Keratinocyte (primary cell): Measurements from ENCODE around the gene TSPOAP1. TPM values are rescaled to one million over a fixed set of nuclear protein-coding genes. Genes with fewer than 3 reads are reported as not detected.
A peak's percentile ranks its signal among the peaks of the same experiment; 100 is the strongest.

ENCODE experiments used
- DNase-seq: peaks from one replicate; pipeline ENCODE4 v3.0.0-alpha.2; 2011; ENCODE audit warnings: low read depth, missing footprints, low spot score
- FAIRE-seq: peaks from 2 replicates; lab custom pipeline; 2011; peaks lifted over from hg19 to GRCh38; lab: Jason Lieb, UNC
- H2AFZ ChIP-seq: 2 replicates; pipeline ENCODE4 v1.6.0; 2012; ENCODE audit warnings: low read length, control low read depth, inconsistent platforms; ENCODE audit not compliant: control insufficient read depth
- H3K27ac ChIP-seq: 2 replicates; pipeline ENCODE4 v1.5.1; 2011; ENCODE audit warnings: low read length; ENCODE audit not compliant: control insufficient read depth, insufficient read depth
- H3K27me3 ChIP-seq: 3 replicates; pipeline ENCODE4 v1.6.0; 2011; ENCODE audit warnings: low read length; ENCODE audit not compliant: control insufficient read depth, insufficient read depth; ENCODE audit errors: extremely low read depth
- H3K36me3 ChIP-seq, 2 experiments: 2 replicates in 1 of 2; 3 replicates in 1 of 2; pipeline ENCODE4 v1.5.1; 2011; ENCODE audit warnings: low read length in 2 of 2, mild to moderate bottlenecking in 1 of 2; ENCODE audit not compliant: control insufficient read depth in 2 of 2, insufficient read depth in 2 of 2; ENCODE audit errors: extremely low read depth in 1 of 2
- H3K4me1 ChIP-seq: 3 replicates; pipeline ENCODE4 v1.5.1; 2011; ENCODE audit warnings: low read length; ENCODE audit not compliant: control insufficient read depth, insufficient read depth; ENCODE audit errors: extremely low read depth
- H3K4me2 ChIP-seq: 3 replicates; pipeline ENCODE4 v1.6.0; 2011; ENCODE audit warnings: low read depth, low read length; ENCODE audit not compliant: control insufficient read depth, insufficient read depth; ENCODE audit errors: extremely low read depth
- H3K4me3 ChIP-seq, 3 experiments: fragments of 200-600 bp in 1 of 3; sonication (generic) in 1 of 3; 2 replicates in 2 of 3; 3 replicates in 1 of 3; pipeline ENCODE4 v1.5.1; 2011 to 2016; ENCODE audit warnings: low read length in 3 of 3, mild to moderate bottlenecking in 3 of 3, control low read depth in 2 of 3, inconsistent platforms in 1 of 3, low read depth in 1 of 3, mixed read lengths in 1 of 3, mixed run types in 1 of 3, moderate library complexity in 1 of 3; ENCODE audit not compliant: control insufficient read depth in 2 of 3, insufficient read depth in 2 of 3; ENCODE audit errors: extremely low read depth in 1 of 3
- H3K79me2 ChIP-seq: 2 replicates; pipeline ENCODE4 v1.6.0; 2012; ENCODE audit warnings: low read length; ENCODE audit not compliant: control insufficient read depth, insufficient read depth
- H3K9ac ChIP-seq: 3 replicates; pipeline ENCODE4 v1.6.0; 2011; ENCODE audit warnings: low read length; ENCODE audit not compliant: control insufficient read depth, insufficient read depth; ENCODE audit errors: extremely low read depth
- H3K9me1 ChIP-seq: 3 replicates; pipeline ENCODE4 v1.6.0; 2011; ENCODE audit warnings: low read length; ENCODE audit not compliant: control insufficient read depth, insufficient read depth; ENCODE audit errors: extremely low read depth
- H3K9me3 ChIP-seq: 2 replicates; pipeline ENCODE4 v1.5.1; 2012; ENCODE audit warnings: low read depth, low read length; ENCODE audit not compliant: control insufficient read depth
- H4K20me1 ChIP-seq: 3 replicates; pipeline ENCODE4 v1.6.0; 2011; ENCODE audit warnings: low read length; ENCODE audit not compliant: control insufficient read depth, insufficient read depth; ENCODE audit errors: extremely low read depth
- EZH2 ChIP-seq: IDR thresholded peaks from one replicate; pipeline ENCODE4 v1.6.1; 2012; ENCODE audit warnings: inconsistent platforms, mild to moderate bottlenecking, low read length, moderate library complexity
- dilution Hi-C: fragments of 300-500 bp; cut with MboI; formaldehyde crosslinking; loops from one replicate; pipeline ENCODE4 v1.7.0; 2020; ENCODE audit warnings: low sequenced_read_pairs; ENCODE audit not compliant: extremely low pct_ligation_motif_present
- polyA plus RNA-seq, 5 experiments: library from polyadenylated mRNA; depleted of rRNA in 3 of 5; stranded (reverse) in 3 of 5; stranded (forward) in 1 of 5; unstranded in 1 of 5; fragments of >200 nt; gene quantifications; 1 replicate in 1 of 5; 2 replicates in 3 of 5; 3 replicates in 1 of 5; pipeline versions ENCODE4 v1.2.1 to v1.2.3, GENCODE V29; 2011 to 2012; ENCODE audit warnings: missing spikeins in 2 of 5, low read depth in 1 of 5, low replicate concordance in 1 of 5
- TF ChIP-seq, protein P1 (sequence below), 3 experiments: IDR thresholded peaks in 1 of 3; conservative IDR thresholded peaks in 1 of 3; optimal IDR thresholded peaks in 1 of 3; 2 replicates in 2 of 3; 3 replicates in 1 of 3; pipeline versions ENCODE3 to v1.5.1; 2011; ENCODE audit warnings: low read length in 3 of 3, mild to moderate bottlenecking in 3 of 3, moderate library complexity in 2 of 3, control low read depth in 1 of 3, inconsistent platforms in 1 of 3; ENCODE audit not compliant: insufficient read depth in 2 of 3; ENCODE audit errors: extremely low read depth in 1 of 3

Gene TSPOAP1
- polyA plus RNA-seq, 1 donor (not counting 4 experiments of a cell fraction or from before 2014, with no cell fraction given) = 0.04 TPM

DNA sequence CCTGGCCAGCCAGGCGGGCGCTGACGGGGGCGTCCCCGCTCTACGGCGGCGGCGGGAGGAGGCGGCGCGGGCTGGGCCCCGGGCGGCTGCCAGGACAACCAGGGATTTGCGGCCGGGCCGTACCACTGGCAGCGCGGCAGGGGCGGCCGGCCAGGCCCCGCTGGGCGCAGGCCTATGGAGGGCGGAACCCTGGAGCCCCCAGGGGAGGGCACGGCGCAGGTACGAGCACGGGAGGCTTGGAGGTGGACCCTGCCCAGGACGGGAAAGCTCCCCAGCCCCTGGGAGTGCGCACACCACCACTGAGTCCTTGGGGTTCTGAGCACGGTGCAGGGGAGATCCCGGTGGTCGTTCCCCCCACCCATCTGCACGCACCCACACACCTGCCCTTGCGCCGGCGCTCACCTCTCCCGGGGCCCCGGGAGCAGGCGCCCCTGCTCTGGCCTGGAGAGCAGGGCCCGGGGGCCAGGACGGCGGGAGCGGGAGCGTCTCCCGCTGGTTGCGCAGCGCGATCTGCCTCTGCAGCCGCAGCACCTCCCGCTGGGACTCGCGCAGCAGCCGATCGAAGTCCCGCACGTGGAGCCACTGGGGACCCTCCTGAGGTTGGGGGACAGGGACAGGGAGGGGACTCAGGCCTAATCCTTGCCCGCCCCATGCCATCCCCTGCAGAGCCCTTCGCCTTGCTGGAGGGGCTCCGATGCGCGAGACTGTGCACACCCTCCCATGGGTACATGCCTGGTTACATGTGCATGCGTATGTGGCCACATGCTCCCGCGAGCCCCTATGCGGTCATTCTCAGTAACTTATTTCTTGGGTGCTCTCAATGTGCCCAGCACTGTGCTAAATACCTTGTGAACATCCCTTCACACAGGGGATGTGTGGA lies 3.9 kb downstream of the TSPOAP1 start:
- peak overlapping the region; percentile 79 for H2AFZ ChIP-seq
- peaks cover 3% of the 10 kb centered on the region for H3K4me1 ChIP-seq
- peak overlapping the region; percentile 80 for H3K4me2 ChIP-seq
- H3K9me1 ChIP-seq = no peaks in the 10 kb centered on the region
- no peaks in the 10 kb centered on the region for H3K36me3 ChIP-seq
- no peak overlapping the region for H3K27ac ChIP-seq
- H3K9ac ChIP-seq = peak overlapping the region; percentile 22
- no peak for DNase-seq
- H3K79me2 ChIP-seq = no peaks in the 10 kb centered on the region
- dilution Hi-C loops = no loop called here
- H3K27me3 ChIP-seq = peaks cover 61% of the 10 kb centered on the region
- TF ChIP-seq, protein P1, sequence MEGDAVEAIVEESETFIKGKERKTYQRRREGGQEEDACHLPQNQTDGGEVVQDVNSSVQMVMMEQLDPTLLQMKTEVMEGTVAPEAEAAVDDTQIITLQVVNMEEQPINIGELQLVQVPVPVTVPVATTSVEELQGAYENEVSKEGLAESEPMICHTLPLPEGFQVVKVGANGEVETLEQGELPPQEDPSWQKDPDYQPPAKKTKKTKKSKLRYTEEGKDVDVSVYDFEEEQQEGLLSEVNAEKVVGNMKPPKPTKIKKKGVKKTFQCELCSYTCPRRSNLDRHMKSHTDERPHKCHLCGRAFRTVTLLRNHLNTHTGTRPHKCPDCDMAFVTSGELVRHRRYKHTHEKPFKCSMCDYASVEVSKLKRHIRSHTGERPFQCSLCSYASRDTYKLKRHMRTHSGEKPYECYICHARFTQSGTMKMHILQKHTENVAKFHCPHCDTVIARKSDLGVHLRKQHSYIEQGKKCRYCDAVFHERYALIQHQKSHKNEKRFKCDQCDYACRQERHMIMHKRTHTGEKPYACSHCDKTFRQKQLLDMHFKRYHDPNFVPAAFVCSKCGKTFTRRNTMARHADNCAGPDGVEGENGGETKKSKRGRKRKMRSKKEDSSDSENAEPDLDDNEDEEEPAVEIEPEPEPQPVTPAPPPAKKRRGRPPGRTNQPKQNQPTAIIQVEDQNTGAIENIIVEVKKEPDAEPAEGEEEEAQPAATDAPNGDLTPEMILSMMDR (optimal IDR thresholded peaks at IDR 0.05 in 1 of 3, IDR thresholded peaks at IDR 0.05 in 1 of 3, conservative IDR thresholded peaks at IDR 0.05 in 1 of 3; ENCODE audit: extremely low read depth in 1 of 3, insufficient read depth in 2 of 3, low read length in 3 of 3) = peak in 1 of 3 experiments; percentile 9
- TF ChIP-seq EZH2 = peak; percentile 63
- H3K9me3 ChIP-seq = no peaks in the 10 kb centered on the region
- no peaks in the 10 kb centered on the region for H4K20me1 ChIP-seq
- no peak for FAIRE-seq
- peak overlapping the region; percentile 21 to 62 (median 32) for H3K4me3 ChIP-seq

DNA sequence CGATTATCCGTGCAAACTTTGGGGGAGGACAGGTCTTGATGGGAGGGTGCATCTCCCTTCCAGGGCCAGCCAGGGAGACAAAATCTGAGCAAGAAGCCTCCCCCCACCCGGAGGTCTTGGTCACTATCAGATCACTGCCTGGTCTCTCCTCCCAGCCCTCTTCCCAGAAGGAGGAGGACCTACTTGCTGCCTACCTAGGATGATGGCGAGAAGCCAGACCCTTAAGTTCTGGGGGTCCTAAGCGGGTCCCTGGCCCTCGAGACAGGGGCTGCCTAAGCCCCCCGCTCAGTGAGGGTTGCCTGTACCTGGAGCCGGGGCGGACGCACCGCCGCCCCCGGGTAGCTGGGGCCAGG lies 4.6 kb downstream of the TSPOAP1 start:
- Histone ChIP-seq H3K36me3 (no peaks in the 10 kb centered on the region), H3K4me2 (peak overlapping the region; percentile 80), H3K9ac (no peak overlapping the region), H3K79me2 (no peaks in the 10 kb centered on the region), H3K27me3 (peaks cover 60% of the 10 kb centered on the region), H3K9me1 (no peaks in the 10 kb centered on the region), H3K4me3 (peak overlapping the region in 1 of 3 experiments; percentile 32), H3K27ac (no peak overlapping the region), H3K9me3 (no peaks in the 10 kb centered on the region), H2AFZ (no peak overlapping the region), H4K20me1 (no peaks in the 10 kb centered on the region), H3K4me1 (peaks cover 3% of the 10 kb centered on the region)
- dilution Hi-C loops = no loop called here
- DNase-seq (no peak), FAIRE-seq (no peak)
- TF ChIP-seq, protein P1 (optimal IDR thresholded peaks at IDR 0.05 in 1 of 3, IDR thresholded peaks at IDR 0.05 in 1 of 3, conservative IDR thresholded peaks at IDR 0.05 in 1 of 3; ENCODE audit: extremely low read depth in 1 of 3, insufficient read depth in 2 of 3, low read length in 3 of 3) = no peak
- TF ChIP-seq EZH2 = peak; percentile 39
